Neuronal stem cell (in vitro differentiated cells): Measurements from ENCODE around the gene HOPX.
"Not testable (repeated sequence)": the region's sequence is repeated elsewhere in the genome, so short reads cannot be mapped to it uniquely, and the experiment has no call there.

ENCODE experiments used
- DNase-seq: peaks from one replicate; pipeline ENCODE4 v3.0.0-alpha.2; 2013; ENCODE audit warnings: low spot score
- H2AFZ ChIP-seq: one replicate; pipeline ENCODE4 v1.6.1; 2013; ENCODE audit warnings: mild to moderate bottlenecking, low read length, inconsistent platforms
- H2AK5ac ChIP-seq: 2 replicates; pipeline ENCODE4 v1.6.1; 2013; ENCODE audit warnings: low read depth, mild to moderate bottlenecking, inconsistent platforms, low read length, moderate library complexity, mixed read lengths
- H2BK120ac ChIP-seq: 2 replicates; pipeline ENCODE4 v1.6.1; 2013; ENCODE audit warnings: low read depth, mild to moderate bottlenecking, inconsistent platforms, low read length, moderate library complexity, mixed read lengths
- H2BK12ac ChIP-seq: one replicate; pipeline ENCODE4 v1.6.1; 2013; ENCODE audit warnings: low read length, inconsistent platforms
- H2BK15ac ChIP-seq: 2 replicates; pipeline ENCODE4 v1.6.1; 2013; ENCODE audit warnings: mild to moderate bottlenecking, low read length, inconsistent platforms, mixed read lengths
- H2BK5ac ChIP-seq: one replicate; pipeline ENCODE4 v1.6.1; 2013; ENCODE audit warnings: inconsistent platforms, mild to moderate bottlenecking, low read length, moderate library complexity
- H3K14ac ChIP-seq: one replicate; pipeline ENCODE4 v1.6.1; 2013; ENCODE audit warnings: low read length, inconsistent platforms
- H3K18ac ChIP-seq: 2 replicates; pipeline ENCODE4 v1.6.1; 2013; ENCODE audit warnings: low read length, inconsistent platforms
- H3K23ac ChIP-seq: 2 replicates; pipeline ENCODE4 v1.6.1; 2013; ENCODE audit warnings: low read depth, mild to moderate bottlenecking, mixed read lengths, low read length, inconsistent platforms; ENCODE audit not compliant: poor library complexity
- H3K27ac ChIP-seq: replicated peaks from 3 replicates; pipeline ENCODE4 v1.5.1; 2013; ENCODE audit warnings: low read length, inconsistent platforms
- H3K27me3 ChIP-seq, 3 experiments: 2 replicates each; pipeline ENCODE4 v1.6.1; 2013; ENCODE audit warnings: low read length in 3 of 3, mild to moderate bottlenecking in 2 of 3, inconsistent platforms in 1 of 3, low read depth in 1 of 3, mixed read lengths in 1 of 3, moderate library complexity in 1 of 3; ENCODE audit not compliant: control insufficient read depth in 3 of 3, insufficient read depth in 3 of 3
- H3K36me3 ChIP-seq, 2 donors: replicated peaks in 1 of 2; 2 replicates each; pipeline ENCODE4 v1.6.1; 2013; ENCODE audit warnings: low read length in 2 of 2; ENCODE audit not compliant: control insufficient read depth in 2 of 2, insufficient read depth in 2 of 2
- H3K4ac ChIP-seq: 2 replicates; pipeline ENCODE4 v1.6.1; 2013; ENCODE audit warnings: inconsistent platforms, mild to moderate bottlenecking, low read length, moderate library complexity
- H3K4me1 ChIP-seq, 2 donors: 1 replicate in 1 of 2; 2 replicates in 1 of 2; pipeline ENCODE4 v1.6.1; 2013; ENCODE audit warnings: low read length in 2 of 2, low read depth in 1 of 2; ENCODE audit not compliant: control insufficient read depth in 2 of 2, insufficient read depth in 1 of 2
- H3K4me2 ChIP-seq: one replicate; pipeline ENCODE4 v1.6.1; 2013; ENCODE audit warnings: mild to moderate bottlenecking, low read length, inconsistent platforms; ENCODE audit not compliant: insufficient read depth, poor library complexity, severe bottlenecking
- H3K4me3 ChIP-seq, 2 donors: 2 replicates each; pipeline ENCODE4 v1.5.1; 2013; ENCODE audit warnings: low read length in 2 of 2, mild to moderate bottlenecking in 2 of 2, inconsistent platforms in 1 of 2, moderate library complexity in 1 of 2
- H3K79me1 ChIP-seq: one replicate; pipeline ENCODE4 v1.6.1; 2013; ENCODE audit warnings: low read depth, mild to moderate bottlenecking, inconsistent platforms, low read length, moderate library complexity
- H3K9ac ChIP-seq: one replicate; pipeline ENCODE4 v1.6.1; 2013; ENCODE audit warnings: mild to moderate bottlenecking, low read depth, low read length, inconsistent platforms; ENCODE audit not compliant: poor library complexity
- H3K9me3 ChIP-seq, 2 donors: replicated peaks in 1 of 2; 2 replicates each; pipeline versions ENCODE3 to v1.6.1; 2013; ENCODE audit warnings: low read length in 2 of 2, mild to moderate bottlenecking in 2 of 2, inconsistent platforms in 1 of 2, low read depth in 1 of 2, mixed read lengths in 1 of 2, moderate library complexity in 1 of 2; ENCODE audit not compliant: control insufficient read depth in 2 of 2, insufficient read depth in 1 of 2
- H4K8ac ChIP-seq: one replicate; pipeline ENCODE4 v1.6.1; 2013; ENCODE audit warnings: low read depth, mild to moderate bottlenecking, inconsistent platforms, low read length, moderate library complexity
- H4K91ac ChIP-seq: one replicate; pipeline ENCODE4 v1.6.1; 2013; ENCODE audit warnings: low read length, low read depth, mild to moderate bottlenecking, inconsistent platforms; ENCODE audit not compliant: poor library complexity
- WGBS, 2 donors: extraction: QIAGEN DNeasy Blood & Tissue Kit; methylation state at CpG; one replicate each; pipeline ENCODE4 v1.1.7; 2013; ENCODE audit warnings: missing lambda C conversion rate in 2 of 2, mixed read lengths in 1 of 2; ENCODE audit not compliant: insufficient read length in 2 of 2, insufficient replicate concordance in 1 of 2; ENCODE audit errors: extremely low coverage in 2 of 2; 5-methylcytosine and 5-hydroxymethylcytosine counted together

HOPX gene

GRCh38 chr4:56696056-56696455 lies 15.0 kb upstream of the HOPX start:
- no peak overlapping the region for H4K8ac ChIP-seq
- no peak overlapping the region for H3K14ac ChIP-seq
- no peak overlapping the region for H3K27ac ChIP-seq
- no peak overlapping the region for H2BK120ac ChIP-seq
- no peak overlapping the region for H3K4me3 ChIP-seq
- no peak overlapping the region for H2AK5ac ChIP-seq
- H2BK5ac ChIP-seq: no peak overlapping the region
- no peak overlapping the region for H3K4ac ChIP-seq
- no peak overlapping the region for H3K23ac ChIP-seq
- H2BK15ac ChIP-seq: no peak overlapping the region
- H3K4me1 ChIP-seq: peaks cover 0 to 3% of the 10 kb centered on the region in 2 donors
- H3K79me1 ChIP-seq: no peaks in the 10 kb centered on the region
- no peak overlapping the region for H4K91ac ChIP-seq
- no peak overlapping the region for H2AFZ ChIP-seq
- no peak overlapping the region for H3K4me2 ChIP-seq
- DNase-seq: no peak
- no peak overlapping the region for H3K9ac ChIP-seq
- no peaks in the 10 kb centered on the region for H3K27me3 ChIP-seq
- H3K36me3 ChIP-seq: no peaks in the 10 kb centered on the region
- H3K18ac ChIP-seq: no peak overlapping the region
- H2BK12ac ChIP-seq: no peak overlapping the region
- WGBS, 2 donors: no CpG with 5 or more reads among the region's 5 CpGs
- no peaks in the 10 kb centered on the region for H3K9me3 ChIP-seq

GRCh38 chr4:56693476-56693875 lies 12.4 kb upstream of the HOPX start:
- H4K91ac ChIP-seq, H3K4ac ChIP-seq, H2BK5ac ChIP-seq, H2AK5ac ChIP-seq, H3K79me1 ChIP-seq, H2AFZ ChIP-seq, H2BK120ac ChIP-seq, H3K27ac ChIP-seq, H3K23ac ChIP-seq, H3K14ac ChIP-seq, H3K4me2 ChIP-seq, H3K9me3 ChIP-seq, H3K9ac ChIP-seq, H3K4me3 ChIP-seq, H3K27me3 ChIP-seq, H3K36me3 ChIP-seq, H3K18ac ChIP-seq, H2BK12ac ChIP-seq, DNase-seq, H3K4me1 ChIP-seq, H2BK15ac ChIP-seq, H4K8ac ChIP-seq: not testable (repeated sequence)
- WGBS, 2 donors: no CpG with 5 or more reads among the region's 35 CpGs

- H3K4me1 ChIP-seq: peaks cover 0 to 8% of the 10 kb centered on the region in 2 donors
- no peak overlapping the region for H2BK15ac ChIP-seq
- peak overlapping the region; percentile 44 for H3K27ac ChIP-seq
- no peak overlapping the region for H4K8ac ChIP-seq
- H2AK5ac ChIP-seq: no peak overlapping the region
- H3K4me3 ChIP-seq: no peak overlapping the region
- H2BK120ac ChIP-seq: no peak overlapping the region
- no peak for DNase-seq
- no peak overlapping the region for H4K91ac ChIP-seq
- no peak overlapping the region for H3K9ac ChIP-seq
- WGBS, 2 donors: no CpG with 5 or more reads among the region's 4 CpGs
- H2AFZ ChIP-seq: no peak overlapping the region
- no peak overlapping the region for H3K4me2 ChIP-seq
- no peaks in the 10 kb centered on the region for H3K79me1 ChIP-seq
- H3K18ac ChIP-seq: no peak overlapping the region
- no peak overlapping the region for H3K14ac ChIP-seq
- no peak overlapping the region for H3K4ac ChIP-seq
- no peaks in the 10 kb centered on the region for H3K27me3 ChIP-seq
- no peak overlapping the region for H2BK12ac ChIP-seq
- no peaks in the 10 kb centered on the region for H3K9me3 ChIP-seq
- H3K36me3 ChIP-seq: no peaks in the 10 kb centered on the region
- no peak overlapping the region for H2BK5ac ChIP-seq
- no peak overlapping the region for H3K23ac ChIP-seq
These were observed 11.5 kb upstream of the HOPX start for GRCh38 chr4:56692576-56692975.

- H3K79me1 ChIP-seq: no peaks in the 10 kb centered on the region
These were observed 10.3 kb upstream of the HOPX start for GRCh38 chr4:56691425-56691824.

More at GRCh38 chr4:56691425-56691824, 10.3 kb upstream of the HOPX start:
- H3K18ac ChIP-seq: no peak overlapping the region
- H3K4me3 ChIP-seq: no peak overlapping the region
- no peak overlapping the region for H2AFZ ChIP-seq
- no peak overlapping the region for H3K14ac ChIP-seq
- H3K9me3 ChIP-seq: no peaks in the 10 kb centered on the region
- no peak overlapping the region for H2BK120ac ChIP-seq
- no peak overlapping the region for H3K27ac ChIP-seq
- H3K4me2 ChIP-seq: no peak overlapping the region
- H2BK5ac ChIP-seq: no peak overlapping the region
- H3K9ac ChIP-seq: no peak overlapping the region
- H4K8ac ChIP-seq: no peak overlapping the region
- no peak overlapping the region for H3K4ac ChIP-seq
- no peaks in the 10 kb centered on the region for H3K36me3 ChIP-seq
- no peak overlapping the region for H2BK12ac ChIP-seq
- H2BK15ac ChIP-seq: no peak overlapping the region
- H3K4me1 ChIP-seq: peaks cover 0 to 9% of the 10 kb centered on the region in 2 donors
- no peak overlapping the region for H4K91ac ChIP-seq
- WGBS, 2 donors: no CpG with 5 or more reads among the region's 3 CpGs
- no peak for DNase-seq
- H3K23ac ChIP-seq: no peak overlapping the region
- no peaks in the 10 kb centered on the region for H3K27me3 ChIP-seq
- H2AK5ac ChIP-seq: no peak overlapping the region
